Motor neuron (in vitro differentiated cells): ENCODE measurements around the gene BMP6. TPM values are rescaled to one million over a fixed set of nuclear protein-coding genes. Genes with fewer than 3 reads are reported as not detected.

Experiments used
- ATAC-seq, 8 experiments: fragments of 200-7000 bp; cut with Tn5 transposase; replicated peaks in 6 of 8; 2 replicates each; pipeline ENCODE4 v1.8.0; 2021; ENCODE audit warnings: mild to moderate bottlenecking in 8 of 8, moderate library complexity in 8 of 8
- H3K27ac ChIP-seq, 2 donors: fragments of 250-450 bp; sonication (Bioruptor Pico); 2 replicates each; pipeline ENCODE4 v1.9.0; 2021; ENCODE audit warnings: antibody characterized with exemption in 2 of 2, mild to moderate bottlenecking in 2 of 2, moderate library complexity in 1 of 2
- H3K4me1 ChIP-seq, 2 donors: fragments of 250-450 bp; sonication (Bioruptor Pico); replicated peaks in 1 of 2; 2 replicates each; pipeline ENCODE4 v1.6.1; 2021; ENCODE audit warnings: antibody characterized with exemption in 2 of 2, mild to moderate bottlenecking in 2 of 2, moderate library complexity in 1 of 2
- H3K4me3 ChIP-seq, 5 donors: fragments of 250-450 bp; sonication (Bioruptor Pico); 2 replicates each; pipeline ENCODE4 v1.9.0; 2021; ENCODE audit warnings: antibody characterized with exemption in 5 of 5, mild to moderate bottlenecking in 5 of 5, moderate library complexity in 4 of 5
- WGBS, 10 experiments: fragments of 450-650 bp; shearing (Covaris generic); methylation state at CpG; one replicate each; pipeline ENCODE4 v1.0.0; 2022; 5-methylcytosine and 5-hydroxymethylcytosine counted together
- in situ Hi-C, 9 experiments: fragments of 400-800 bp; cut with MboI; loops; one replicate each; pipeline ENCODE4 v1.15.0; 2021; ENCODE audit warnings: low sequenced_read_pairs in 9 of 9, low pct_unique_long_range_greater_than_20kb in 2 of 9; ENCODE audit not compliant: unreplicated experiment in 9 of 9
- total RNA-seq, 8 experiments: library from RNA; unstranded; fragments of 300-600 nt; gene quantifications; 2 replicates each; pipeline versions ENCODE4 v1.2.3 to v1.2.4, GENCODE V29; 2022

BMP6 gene
- total RNA-seq, 8 experiments from 2014 or later = 0.51 to 10.9 (median 1.1) TPM

- WGBS, 10 experiments = 65 to 97% (median 89%) methylated on average over 1 to 12 of the region's 12 CpGs; no CpG with 5 or more reads in 1 of the 10 experiments
- Histone ChIP-seq H3K4me3 (no peak overlapping the region), H3K4me1 (peaks cover 0 to 3% of the 10 kb centered on the region in 2 donors), H3K27ac (no peak overlapping the region)
- in situ Hi-C loops = no loop called here
- ATAC-seq = peak in 1 of 8 experiments; percentile 17
These were observed 36.9 kb downstream of the BMP6 start for GRCh38 chr6:7762760-7763159.

- no peak overlapping the region for H3K27ac ChIP-seq
- H3K4me3 ChIP-seq = no peak overlapping the region
- in situ Hi-C loops = no loop called here
- no peak for ATAC-seq
- WGBS, 10 experiments = 0 to 100% (median 75%) methylated on average over 1 to 9 of the region's 9 CpGs; no CpG with 5 or more reads in 1 of the 10 experiments
- H3K4me1 ChIP-seq = peaks cover 0 to 3% of the 10 kb centered on the region in 2 donors
These were observed 38.0 kb downstream of the BMP6 start for GRCh38 chr6:7763881-7764280.

GRCh38 chr6:7765575-7766325 is 39.9 kb downstream of the BMP6 start:
- no peak overlapping the region for H3K4me3 ChIP-seq
- no peak overlapping the region for H3K27ac ChIP-seq
- WGBS, 10 experiments = 50 to 100% (median 94%) methylated on average over 2 to 10 of the region's 10 CpGs; no CpG with 5 or more reads in 2 of the 10 experiments
- no peak for ATAC-seq
- peaks cover 0 to 3% of the 10 kb centered on the region in 2 donors for H3K4me1 ChIP-seq
- in situ Hi-C loops = no loop called here

GRCh38 chr6:7769702-7770101 is 43.8 kb downstream of the BMP6 start:
- 20 to 83% (median 50%) methylated on average over 1 to 3 of the region's 3 CpGs; no CpG with 5 or more reads in 1 of the 10 experiments for WGBS, 10 experiments
- no peak for ATAC-seq
- Histone ChIP-seq H3K27ac (no peak overlapping the region), H3K4me1 (no peaks in the 10 kb centered on the region), H3K4me3 (no peak overlapping the region)
- in situ Hi-C loops = no loop called here

- WGBS, 10 experiments = 67 to 100% (median 88%) methylated on average over 1 to 4 of the region's 4 CpGs; no CpG with 5 or more reads in 2 of the 10 experiments
- in situ Hi-C loops = no loop called here
- H3K4me3 ChIP-seq = no peak overlapping the region
- no peaks in the 10 kb centered on the region for H3K4me1 ChIP-seq
- no peak overlapping the region for H3K27ac ChIP-seq
- no peak for ATAC-seq
These were observed 44.2 kb downstream of the BMP6 start for GRCh38 chr6:7770111-7770510.

- Histone ChIP-seq H3K4me1 (no peaks in the 10 kb centered on the region), H3K4me3 (no peak overlapping the region), H3K27ac (no peak overlapping the region)
- no peak for ATAC-seq
- in situ Hi-C loops = no loop called here
- WGBS, 10 experiments = 60 to 100% (median 95%) methylated on average over 1 to 3 of the region's 3 CpGs; no CpG with 5 or more reads in 1 of the 10 experiments
These were observed 44.7 kb downstream of the BMP6 start for GRCh38 chr6:7770601-7771000.

- WGBS, 10 experiments = 38 to 100% (median 67%) methylated on average over 1 to 3 of the region's 3 CpGs; no CpG with 5 or more reads in 1 of the 10 experiments
- Histone ChIP-seq H3K4me3 (no peak overlapping the region), H3K27ac (no peak overlapping the region), H3K4me1 (no peaks in the 10 kb centered on the region)
- peak in 2 of 8 experiments; percentile 27 to 46 for ATAC-seq
- in situ Hi-C loops = no loop called here
These were observed 47.4 kb downstream of the BMP6 start for GRCh38 chr6:7773322-7773721.

GRCh38 chr6:7773914-7774313 is 48.0 kb downstream of the BMP6 start:
- in situ Hi-C loops = no loop called here
- no peak overlapping the region for H3K27ac ChIP-seq
- no peaks in the 10 kb centered on the region for H3K4me1 ChIP-seq
- WGBS, 10 experiments = 80 to 96% (median 87%) methylated on average over 1 to 4 of the region's 9 CpGs; no CpG with 5 or more reads in 4 of the 10 experiments
- no peak for ATAC-seq
- no peak overlapping the region for H3K4me3 ChIP-seq

GRCh38 chr6:7776509-7776908 is 50.6 kb downstream of the BMP6 start:
- WGBS, 10 experiments = 63 to 100% (median 88%) methylated on average over 1 to 2 of the region's 2 CpGs; no CpG with 5 or more reads in 4 of the 10 experiments
- H3K4me3 ChIP-seq = no peak overlapping the region
- no peak overlapping the region for H3K27ac ChIP-seq
- in situ Hi-C loops = no loop called here
- no peaks in the 10 kb centered on the region for H3K4me1 ChIP-seq
- ATAC-seq = no peak

GRCh38 chr6:7777074-7777473 is 51.2 kb downstream of the BMP6 start:
- Histone ChIP-seq H3K4me3 (no peak overlapping the region), H3K27ac (no peak overlapping the region), H3K4me1 (no peaks in the 10 kb centered on the region)
- 20 to 89% (median 54%) methylated on average over 1 to 4 of the region's 4 CpGs; no CpG with 5 or more reads in 4 of the 10 experiments for WGBS, 10 experiments
- in situ Hi-C loops = no loop called here
- peak in 3 of 8 experiments; percentile 31 to 76 (median 56) for ATAC-seq

GRCh38 chr6:7781240-7781639 is 55.3 kb downstream of the BMP6 start:
- Histone ChIP-seq H3K4me1 (no peaks in the 10 kb centered on the region), H3K4me3 (no peak overlapping the region), H3K27ac (no peak overlapping the region)
- 66 to 100% (median 83%) methylated on average over 1 to 6 of the region's 6 CpGs; no CpG with 5 or more reads in 2 of the 10 experiments for WGBS, 10 experiments
- in situ Hi-C loops = no loop called here
- no peak for ATAC-seq

GRCh38 chr6:7784248-7784647 is 58.3 kb downstream of the BMP6 start:
- Histone ChIP-seq H3K4me3 (no peak overlapping the region), H3K4me1 (no peaks in the 10 kb centered on the region), H3K27ac (no peak overlapping the region)
- ATAC-seq = no peak
- WGBS, 10 experiments = 57 to 100% (median 85%) methylated on average over 2 to 6 of the region's 6 CpGs
- in situ Hi-C loops = no loop called here

GRCh38 chr6:7784706-7785105 is 58.8 kb downstream of the BMP6 start:
- in situ Hi-C loops = no loop called here
- Histone ChIP-seq H3K4me1 (no peaks in the 10 kb centered on the region), H3K4me3 (no peak overlapping the region), H3K27ac (no peak overlapping the region)
- WGBS, 10 experiments = 44 to 100% (median 100%) methylated on average over 1 to 2 of the region's 2 CpGs; no CpG with 5 or more reads in 2 of the 10 experiments
- no peak for ATAC-seq
